Stimulated activated CD4-positive, alpha-beta T cell treated with anti-CD3 and anti-CD28 coated beads, Interleukin-15, amount 100 ng/mL, for 24 hours (primary cell): ENCODE results near the gene PISD.

Experiments used
- DNase-seq: peaks from one replicate; pipeline ENCODE4 v3.0.0-alpha.2; 2020

The PISD gene

DNA sequence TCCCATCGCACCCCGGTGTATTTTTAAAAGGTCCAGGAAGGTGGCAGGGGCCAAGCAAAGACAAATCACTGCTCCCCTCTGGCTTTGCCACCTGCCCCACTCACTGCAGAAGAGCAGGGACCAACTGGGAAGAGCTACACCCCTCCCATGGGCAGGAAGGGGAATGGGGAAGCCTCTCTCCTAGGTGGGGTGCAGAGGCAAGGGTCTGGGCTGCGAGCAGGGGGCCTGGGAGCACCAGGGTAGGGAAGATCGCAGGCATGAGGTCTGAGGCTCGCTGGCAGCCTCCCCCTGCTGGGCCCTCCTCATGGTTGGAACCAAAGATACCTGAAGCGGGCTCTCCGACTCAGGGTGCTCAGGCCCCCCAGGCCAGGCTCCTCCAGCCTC, 36.8 kb downstream of the PISD start:
- DNase-seq, result no peak

- DNase-seq, result no peak
Observed at GRCh38 chr22:31623592-31624304, 38.3 kb downstream of the PISD start.

DNA sequence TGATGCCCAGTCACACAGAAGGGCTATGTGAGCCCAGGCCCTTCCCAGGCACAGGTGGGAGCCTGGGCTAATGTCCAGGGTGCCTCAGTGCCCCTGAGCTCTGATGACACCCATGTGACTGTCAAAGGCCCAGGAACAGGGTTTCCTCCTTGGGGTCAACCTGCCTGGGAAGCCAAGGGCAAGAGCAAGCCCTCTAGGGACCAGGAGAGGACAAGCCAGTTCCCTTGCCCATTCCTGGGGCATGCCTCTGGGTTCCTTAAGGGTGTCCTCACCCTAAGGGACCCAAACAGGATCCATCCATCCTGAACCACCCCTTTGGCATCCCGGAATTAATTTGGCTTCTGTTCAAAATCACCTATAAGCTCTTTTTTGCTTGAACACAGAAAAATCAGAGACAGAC, 39.0 kb downstream of the PISD start:
- no peak for DNase-seq

GRCh38 chr22:31621507-31622124, 40.4 kb downstream of the PISD start:
- no peak for DNase-seq

DNA sequence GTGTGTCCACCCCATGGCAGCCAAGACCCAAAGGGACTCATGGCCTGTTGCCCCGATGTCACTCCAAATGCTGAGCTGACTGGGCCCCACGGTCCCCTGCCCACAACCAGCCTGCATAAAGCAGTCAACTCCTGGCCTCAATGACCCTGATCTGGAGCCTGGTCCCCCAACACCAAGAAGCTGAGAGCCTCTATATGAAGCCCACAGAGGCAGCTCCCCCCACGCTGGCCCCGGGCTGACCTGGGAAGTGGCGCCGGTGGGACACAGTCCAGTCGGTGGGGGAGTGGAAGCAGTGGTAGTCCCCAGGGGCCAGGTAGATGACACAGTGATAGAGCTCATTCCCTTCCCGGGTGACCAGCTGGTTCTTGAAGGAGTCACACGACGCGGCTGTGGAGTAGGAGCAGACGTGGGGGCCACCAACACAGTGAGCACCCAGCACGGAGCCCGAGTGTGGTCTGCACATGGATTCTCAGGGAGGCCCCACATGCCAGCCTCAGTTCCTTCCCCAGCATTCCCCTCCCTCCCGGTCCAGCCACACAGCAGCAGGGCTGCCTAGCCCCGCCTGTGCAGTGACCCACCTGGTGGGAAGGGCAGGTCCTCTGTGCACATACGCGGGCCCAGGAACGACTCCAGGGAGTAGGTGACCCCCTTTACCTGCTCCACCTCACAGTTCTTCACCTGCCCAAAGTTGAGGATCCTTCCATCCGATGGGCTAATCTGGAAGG, 41.1 kb downstream of the PISD start:
- DNase-seq, result no peak

DNA sequence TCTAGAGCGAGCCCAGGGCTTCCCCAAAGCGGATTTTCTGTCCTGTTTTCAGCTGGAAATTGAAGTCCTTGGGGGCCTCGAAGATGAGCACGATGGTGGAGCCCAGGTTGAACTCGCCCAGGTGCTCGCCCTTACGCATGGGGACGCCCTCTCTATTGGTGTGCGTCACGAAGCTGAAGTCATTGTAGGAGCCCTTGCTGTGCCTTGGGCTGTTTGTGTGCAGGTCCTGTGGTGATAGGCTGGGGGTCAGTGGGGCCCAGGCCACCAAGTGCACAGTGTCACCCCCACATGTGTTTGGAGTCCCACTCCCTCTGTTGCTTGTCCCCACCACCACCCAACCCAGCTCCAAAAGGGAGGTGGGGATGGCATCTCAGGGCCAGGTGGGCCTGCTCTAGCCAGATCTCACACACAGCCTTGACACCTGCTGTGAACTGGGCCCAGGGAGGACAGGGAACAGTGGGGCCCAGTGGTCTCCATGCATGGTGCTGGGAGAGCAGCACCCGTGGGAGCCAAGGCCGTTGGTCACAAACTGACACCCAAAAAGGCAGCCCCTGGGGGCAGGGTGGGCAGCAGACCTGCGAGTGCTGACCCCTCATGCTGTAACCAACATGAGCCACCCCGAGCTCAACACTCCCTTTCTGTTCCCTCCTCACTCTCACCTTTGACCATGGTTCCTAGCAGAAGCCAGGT, 42.3 kb downstream of the PISD start:
- DNase-seq, result no peak

GRCh38 chr22:31618471-31619176, 43.4 kb downstream of the PISD start:
- no peak for DNase-seq

DNA sequence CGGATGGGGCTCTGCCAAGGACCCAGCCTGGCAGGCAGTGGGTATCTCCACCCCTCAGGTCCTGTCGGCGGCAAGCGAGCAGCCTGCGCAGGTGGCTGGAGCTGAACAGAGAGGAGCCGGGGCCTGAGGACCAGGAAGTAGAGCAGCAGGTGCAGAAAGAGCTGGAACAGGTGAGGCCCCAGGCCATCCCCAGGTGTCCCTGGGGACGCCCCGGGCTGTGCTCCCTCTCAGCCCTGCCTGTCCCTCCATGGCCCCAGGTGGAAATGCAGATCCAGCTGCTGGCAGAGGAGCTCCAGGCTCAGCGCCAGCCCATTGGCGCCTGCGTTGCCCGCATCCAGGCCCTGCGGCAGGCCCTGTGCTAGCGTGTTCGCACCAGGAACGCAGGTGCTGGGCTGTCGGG, 44.0 kb downstream of the PISD start:
- no peak for DNase-seq

DNA sequence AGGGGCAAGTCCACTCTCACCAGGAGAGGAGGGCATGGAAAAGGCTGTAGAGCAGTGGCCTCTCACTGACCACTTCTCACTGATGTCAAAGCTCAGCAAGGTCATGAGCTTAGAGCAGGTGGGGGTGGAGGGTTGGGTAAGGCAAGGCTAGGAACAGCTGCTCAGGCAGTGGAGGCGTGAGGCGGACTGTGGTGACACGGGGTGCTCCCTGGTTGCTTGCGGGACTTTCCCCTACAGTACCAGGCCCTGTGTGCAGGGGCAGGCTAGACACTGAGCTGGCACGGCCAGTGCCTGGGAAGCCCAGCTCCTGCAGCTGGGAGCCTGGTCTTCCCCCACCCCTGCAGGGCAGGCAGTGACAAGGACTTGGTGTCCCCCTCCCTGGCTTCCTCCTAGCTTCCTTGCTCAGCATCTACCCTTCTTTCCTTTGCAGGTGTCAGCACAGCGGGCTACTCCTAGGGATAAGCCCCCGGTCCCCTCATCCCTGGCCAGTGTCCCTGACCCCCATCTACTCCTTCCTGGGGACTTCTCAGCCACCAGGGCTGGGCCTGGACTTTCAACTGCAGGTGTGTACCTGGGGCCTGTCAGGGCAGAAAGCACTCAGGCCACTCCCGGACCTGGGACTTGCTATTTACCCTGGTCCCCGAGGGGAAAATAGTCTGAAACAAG, 45.6 kb downstream of the PISD start:
- DNase-seq, result peak; percentile 70

GRCh38 chr22:31615940-31616314, 46.1 kb downstream of the PISD start:
- no peak for DNase-seq

DNA sequence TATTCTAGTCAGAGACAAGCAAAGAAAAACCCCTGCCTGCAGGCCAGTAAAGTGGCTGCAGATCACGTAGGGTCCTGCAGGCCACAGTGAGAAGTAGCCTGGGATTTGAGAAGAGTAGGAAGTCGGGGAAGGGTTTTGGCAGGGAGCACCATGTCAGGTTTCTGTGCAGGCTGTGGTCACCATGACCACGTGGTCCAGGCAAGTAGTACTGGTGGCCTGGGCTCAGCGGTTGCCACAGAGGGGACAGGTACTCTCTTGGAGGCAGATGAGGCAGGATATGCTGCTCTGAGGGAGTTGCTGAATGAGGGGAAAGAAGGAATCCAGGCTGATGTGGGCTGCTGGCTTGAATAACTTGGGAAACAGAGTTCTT, 46.5 kb downstream of the PISD start:
- DNase-seq, result no peak

- DNase-seq, result no peak
Observed at GRCh38 chr22:31614781-31615490, 47.1 kb downstream of the PISD start.

GRCh38 chr22:31613904-31614296, 48.1 kb downstream of the PISD start:
- no peak for DNase-seq

- no peak for DNase-seq
Observed at GRCh38 chr22:31613286-31613903, 48.6 kb downstream of the PISD start.

GRCh38 chr22:31612891-31613285, 49.1 kb downstream of the PISD start:
- DNase-seq, result no peak

DNA sequence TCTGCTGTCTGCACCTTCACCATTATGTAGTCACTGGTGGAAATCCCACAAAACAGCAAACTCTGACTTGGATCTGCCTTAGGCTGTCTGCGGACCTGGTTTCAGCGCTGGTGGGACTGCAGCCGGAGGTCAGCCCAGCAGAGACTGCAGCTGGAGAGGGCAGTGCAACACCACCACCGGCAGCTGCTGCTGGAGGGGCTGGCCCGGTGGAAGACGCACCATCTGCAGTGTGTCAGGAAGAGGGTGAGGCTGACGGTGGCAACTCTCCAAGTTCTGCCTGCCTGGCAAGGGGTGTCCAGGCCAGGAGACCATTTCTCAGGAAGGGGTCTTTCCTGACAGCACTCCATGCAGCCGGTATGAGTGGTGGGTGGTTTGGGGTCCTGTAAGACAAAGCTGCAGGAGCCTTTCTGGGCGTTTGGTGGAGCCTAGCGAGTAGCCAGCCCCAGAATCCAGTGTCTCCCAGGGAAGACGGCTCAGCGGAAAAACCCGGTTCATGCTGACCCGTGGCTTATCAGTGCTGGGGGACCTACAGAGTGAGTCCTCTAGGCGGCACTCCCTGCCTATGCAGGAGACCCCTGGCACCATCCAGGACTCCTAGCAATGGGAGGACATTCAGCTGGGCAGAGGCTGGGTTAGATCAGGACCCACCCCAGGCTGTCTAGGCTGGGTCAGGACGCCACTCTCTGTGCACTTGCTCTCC, 50.8 kb downstream of the PISD start:
- DNase-seq, result no peak

DNA sequence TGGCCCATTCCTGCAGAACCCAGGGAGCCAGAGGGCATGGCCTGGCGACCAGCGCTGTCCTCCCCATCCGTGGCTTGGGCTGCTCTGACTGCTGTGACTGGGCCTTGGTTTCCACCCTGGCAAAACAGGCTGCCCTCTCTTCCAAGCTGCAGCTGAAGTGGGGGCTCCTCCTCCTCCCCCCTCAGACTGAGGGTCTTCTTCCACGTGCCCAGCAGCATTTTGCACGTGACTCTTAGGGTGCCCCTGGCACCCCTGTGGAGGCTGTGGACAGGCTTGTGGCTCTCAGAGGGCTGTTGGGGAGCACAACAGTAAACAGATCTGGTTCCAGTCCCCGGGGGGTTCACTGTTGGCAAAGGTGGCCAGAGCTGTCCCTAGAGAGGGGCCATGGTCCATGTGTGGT, 51.4 kb downstream of the PISD start:
- no peak for DNase-seq

- DNase-seq, result no peak
Observed at GRCh38 chr22:31609716-31610115, 52.3 kb downstream of the PISD start.

GRCh38 chr22:31607696-31608095, 54.3 kb downstream of the PISD start:
- no peak for DNase-seq

GRCh38 chr22:31605851-31606585, 56.0 kb downstream of the PISD start:
- DNase-seq, result no peak
